ENCODE measurements around the gene KCNIP3.

The KCNIP3 gene

GRCh38 chr2:95281071-95281470 lies 16.1 kb upstream of the KCNIP3 start:
- TF ChIP-seq PPARA (CRISPR knock-in tag; IDR thresholded peaks at IDR 0.05; ENCODE audit: borderline replicate concordance) (no peak), ESRRG (CRISPR knock-in tag; IDR thresholded peaks at IDR 0.05) (no peak), TSHZ2 (CRISPR knock-in tag; IDR thresholded peaks at IDR 0.05) (no peak)
- TF ChIP-seq, protein P1, sequence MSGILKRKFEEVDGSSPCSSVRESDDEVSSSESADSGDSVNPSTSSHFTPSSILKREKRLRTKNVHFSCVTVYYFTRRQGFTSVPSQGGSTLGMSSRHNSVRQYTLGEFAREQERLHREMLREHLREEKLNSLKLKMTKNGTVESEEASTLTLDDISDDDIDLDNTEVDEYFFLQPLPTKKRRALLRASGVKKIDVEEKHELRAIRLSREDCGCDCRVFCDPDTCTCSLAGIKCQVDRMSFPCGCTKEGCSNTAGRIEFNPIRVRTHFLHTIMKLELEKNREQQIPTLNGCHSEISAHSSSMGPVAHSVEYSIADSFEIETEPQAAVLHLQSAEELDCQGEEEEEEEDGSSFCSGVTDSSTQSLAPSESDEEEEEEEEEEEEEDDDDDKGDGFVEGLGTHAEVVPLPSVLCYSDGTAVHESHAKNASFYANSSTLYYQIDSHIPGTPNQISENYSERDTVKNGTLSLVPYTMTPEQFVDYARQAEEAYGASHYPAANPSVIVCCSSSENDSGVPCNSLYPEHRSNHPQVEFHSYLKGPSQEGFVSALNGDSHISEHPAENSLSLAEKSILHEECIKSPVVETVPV (CRISPR knock-in tag; IDR thresholded peaks at IDR 0.05) = no peak
- TF ChIP-seq, protein P2, sequence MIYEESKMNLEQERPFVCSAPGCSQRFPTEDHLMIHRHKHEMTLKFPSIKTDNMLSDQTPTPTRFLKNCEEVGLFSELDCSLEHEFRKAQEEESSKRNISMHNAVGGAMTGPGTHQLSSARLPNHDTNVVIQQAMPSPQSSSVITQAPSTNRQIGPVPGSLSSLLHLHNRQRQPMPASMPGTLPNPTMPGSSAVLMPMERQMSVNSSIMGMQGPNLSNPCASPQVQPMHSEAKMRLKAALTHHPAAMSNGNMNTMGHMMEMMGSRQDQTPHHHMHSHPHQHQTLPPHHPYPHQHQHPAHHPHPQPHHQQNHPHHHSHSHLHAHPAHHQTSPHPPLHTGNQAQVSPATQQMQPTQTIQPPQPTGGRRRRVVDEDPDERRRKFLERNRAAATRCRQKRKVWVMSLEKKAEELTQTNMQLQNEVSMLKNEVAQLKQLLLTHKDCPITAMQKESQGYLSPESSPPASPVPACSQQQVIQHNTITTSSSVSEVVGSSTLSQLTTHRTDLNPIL (CRISPR knock-in tag; IDR thresholded peaks at IDR 0.05; ENCODE audit: low read depth) = no peak
- no peak for ATAC-seq

GRCh38 chr2:95281786-95282185 lies 15.4 kb upstream of the KCNIP3 start:
- ATAC-seq = no peak
- TF ChIP-seq TOX (CRISPR knock-in tag; IDR thresholded peaks at IDR 0.05; ENCODE audit: borderline replicate concordance) (no peak), CSDC2 (CRISPR knock-in tag; IDR thresholded peaks at IDR 0.05) (no peak), POU6F1 (CRISPR knock-in tag; IDR thresholded peaks at IDR 0.05; ENCODE audit: borderline replicate concordance, low read depth) (no peak), ARNTL (CRISPR knock-in tag; IDR thresholded peaks at IDR 0.05; ENCODE audit: borderline replicate concordance, low read depth) (no peak), GLIS3 (CRISPR knock-in tag; IDR thresholded peaks at IDR 0.05) (no peak), ISL1 (CRISPR knock-in tag; IDR thresholded peaks at IDR 0.05) (no peak), ZFP3 (CRISPR knock-in tag; IDR thresholded peaks at IDR 0.05) (no peak), OSR1 (CRISPR knock-in tag; IDR thresholded peaks at IDR 0.05) (no peak), ZC3H10 (CRISPR knock-in tag; IDR thresholded peaks at IDR 0.05) (no peak), ZFP30 (CRISPR knock-in tag; IDR thresholded peaks at IDR 0.05) (no peak), ESRRG (CRISPR knock-in tag; IDR thresholded peaks at IDR 0.05) (no peak), RARB (CRISPR knock-in tag; IDR thresholded peaks at IDR 0.05) (no peak), BACH2 (CRISPR knock-in tag; IDR thresholded peaks at IDR 0.05; ENCODE audit: borderline replicate concordance) (no peak)
- TF ChIP-seq, protein P1 (CRISPR knock-in tag; IDR thresholded peaks at IDR 0.05) = no peak
- TF ChIP-seq, protein P2 (CRISPR knock-in tag; IDR thresholded peaks at IDR 0.05; ENCODE audit: low read depth) = no peak

DNA sequence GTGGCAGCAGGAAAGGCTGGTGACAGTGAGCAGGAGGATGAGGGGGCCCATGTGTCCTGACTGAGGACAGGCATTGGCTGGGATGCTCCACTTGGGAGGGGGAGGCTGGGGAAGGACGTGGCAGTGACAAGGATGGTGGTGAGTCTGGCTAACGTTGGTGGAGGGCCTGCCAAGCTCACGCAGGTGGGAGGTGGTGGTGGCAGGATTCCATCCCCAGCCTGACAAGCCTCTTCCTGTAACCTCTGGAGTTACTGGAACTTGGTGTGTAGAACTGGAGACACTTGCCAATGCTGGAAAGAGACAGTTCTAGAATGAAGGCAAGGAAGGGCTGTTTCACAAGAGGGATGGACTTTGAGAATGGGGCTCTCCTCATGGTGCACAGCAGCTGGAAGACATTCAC lies 14.7 kb upstream of the KCNIP3 start:
- no peak for TF ChIP-seq ZC3H10 (CRISPR knock-in tag; IDR thresholded peaks at IDR 0.05)
- no peak for TF ChIP-seq ZNF70 (CRISPR knock-in tag; IDR thresholded peaks at IDR 0.05)
- TF ChIP-seq BACH2 (CRISPR knock-in tag; IDR thresholded peaks at IDR 0.05; ENCODE audit: borderline replicate concordance) = no peak
- no peak for TF ChIP-seq ISL1 (CRISPR knock-in tag; IDR thresholded peaks at IDR 0.05)
- no peak for TF ChIP-seq POU6F1 (CRISPR knock-in tag; IDR thresholded peaks at IDR 0.05; ENCODE audit: borderline replicate concordance, low read depth)
- TF ChIP-seq PPARA (CRISPR knock-in tag; IDR thresholded peaks at IDR 0.05; ENCODE audit: borderline replicate concordance) = no peak
- no peak for TF ChIP-seq GLIS3 (CRISPR knock-in tag; IDR thresholded peaks at IDR 0.05)
- no peak for ATAC-seq
